Measurements from ENCODE around the gene CCNL2. TPM values are rescaled to one million over a fixed set of nuclear protein-coding genes. Genes with fewer than 3 reads are reported as not detected.

CCNL2 gene
- total and polyA plus RNA-seq, 12 donors, result 38.5 to 243 (median 48.0) TPM

GRCh38 chr1:1421907-1422464 lies 22.9 kb upstream of the CCNL2 start:
- DNase-seq (no peak), ATAC-seq (no peak)
- Histone ChIP-seq H3K27ac (no peak overlapping the region), H3K27me3 (peaks cover 0 to 33% (median 11%) of the 10 kb centered on the region in 7 donors), H3K9me3 (no peaks in the 10 kb centered on the region), H3K36me3 (no peaks in the 10 kb centered on the region), H3K4me3 (no peak overlapping the region), H3K4me1 (peaks cover 0 to 23% (median 8%) of the 10 kb centered on the region in 9 donors)
- intact Hi-C loops (cut with DNase I), result no loop called here
- TF ChIP-seq CTCF (IDR thresholded peaks at IDR 0.05), result no peak
- WGBS, 2 donors, result 84 to 88% methylated on average over 7 of the region's 7 CpGs

GRCh38 chr1:1421147-1421906 lies 22.2 kb upstream of the CCNL2 start, which contains the start of gene ANKRD65:
ANKRD65 (minus strand) TSS chr1:1421276; CDS start chr1:1421005, 271 bp downstream.
- DNase-seq (no peak), ATAC-seq (no peak)
- H3K27ac ChIP-seq, result peak within 1 kb of the TSS in 2 of 10 donors; percentile 34 to 49
- intact Hi-C loops (cut with DNase I), result no loop called here
- peak within 1 kb of the TSS in 9 of 10 donors; percentile 22 to 51 (median 35) for H3K4me3 ChIP-seq
- H3K27me3 ChIP-seq, result peaks cover 0 to 27% (median 7%) of the 10 kb centered on the region in 7 donors
- H3K36me3 ChIP-seq, result no peaks in the 10 kb centered on the region
- no peaks in the 10 kb centered on the region for H3K9me3 ChIP-seq
- WGBS, 2 donors, result 83 to 86% methylated on average over 18 of the region's 18 CpGs
- H3K4me1 ChIP-seq, result peaks cover 0 to 23% (median 8%) of the 10 kb centered on the region in 9 donors
- TF ChIP-seq CTCF (IDR thresholded peaks at IDR 0.05), result no peak

- Histone ChIP-seq H3K27ac (peak overlapping the region in 2 of 10 donors; percentile 34 to 49), H3K27me3 (peaks cover 0 to 21% (median 2%) of the 10 kb centered on the region in 7 donors), H3K4me1 (peaks cover 0 to 23% (median 8%) of the 10 kb centered on the region in 9 donors), H3K9me3 (no peaks in the 10 kb centered on the region), H3K36me3 (no peaks in the 10 kb centered on the region), H3K4me3 (peak overlapping the region in 9 of 10 donors; percentile 22 to 51 (median 35))
- no peak for TF ChIP-seq CTCF (IDR thresholded peaks at IDR 0.05)
- intact Hi-C loops (cut with DNase I), result loop anchor here in 1 of 10 donors (1.0 kb wide), 1 partner anchor 49 kb away; no protein-coding TSS in a partner anchor
- peak in 2 of 8 donors; percentile 15 to 24 for ATAC-seq
- DNase-seq, result no peak
- WGBS, 2 donors, result 68 to 83% methylated on average over 8 to 12 of the region's 12 CpGs
Measured at GRCh38 chr1:1420654-1421141, 21.6 kb upstream of the CCNL2 start.
